HEK293T (cell line): ENCODE data around the gene CIDEB.

Source experiments
- FOXA1 ChIP-seq: fragments of 450-650 bp; IDR thresholded peaks from 2 replicates; pipeline ENCODE4 v1.6.1; 2016; ENCODE audit warnings: mild to moderate bottlenecking
- FOXK2 ChIP-seq: fragments of 450-650 bp; IDR thresholded peaks from 2 replicates; pipeline ENCODE4 v1.6.1; 2016; ENCODE audit warnings: mild to moderate bottlenecking
- FOXM1 ChIP-seq: fragments of 450-650 bp; IDR thresholded peaks from 2 replicates; pipeline ENCODE4 v1.6.1; 2017; ENCODE audit warnings: mild to moderate bottlenecking, borderline replicate concordance
- HDGF ChIP-seq: fragments of 450-650 bp; IDR thresholded peaks from 2 replicates; pipeline ENCODE4 v1.6.1; 2017; ENCODE audit warnings: antibody characterized with exemption, borderline replicate concordance
- LEF1 ChIP-seq: fragments of 450-650 bp; IDR thresholded peaks from 2 replicates; pipeline ENCODE4 v1.6.1; 2017; ENCODE audit warnings: mild to moderate bottlenecking, borderline replicate concordance
- NFRKB ChIP-seq: fragments of 450-650 bp; IDR thresholded peaks from 2 replicates; pipeline ENCODE4 v1.6.1; 2016; ENCODE audit warnings: mild to moderate bottlenecking, moderate library complexity
- SP1 ChIP-seq: fragments of 450-650 bp; IDR thresholded peaks from 2 replicates; pipeline ENCODE4 v1.6.1; 2017
- ZNF384 ChIP-seq: fragments of 450-650 bp; IDR thresholded peaks from 2 replicates; pipeline ENCODE4 v1.6.1; 2016
- TF ChIP-seq, protein P1 (sequence below): fragments of 450-650 bp; IDR thresholded peaks from 2 replicates; pipeline ENCODE4 v1.6.1; 2016

DNA sequence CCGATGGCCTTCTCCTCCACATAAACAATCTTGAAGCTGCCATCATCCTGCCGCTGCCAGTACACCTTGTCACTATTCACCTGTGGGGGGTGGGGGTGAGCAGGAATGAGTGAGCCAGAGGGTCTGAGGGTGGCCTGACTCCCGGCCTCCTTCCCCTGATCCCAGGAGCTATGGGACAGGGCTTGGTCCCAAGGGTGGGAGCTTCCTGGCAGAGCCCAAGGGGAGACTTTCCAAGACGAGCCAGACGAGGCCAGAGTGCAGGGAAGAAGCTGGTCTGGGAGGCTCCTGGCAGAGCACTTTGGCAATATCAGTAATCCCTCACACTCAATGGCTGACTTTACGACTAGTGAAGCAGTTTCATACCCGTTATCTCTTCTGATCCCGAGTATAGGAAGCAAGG is 52.3 kb downstream of the CIDEB start:
- TF ChIP-seq HDGF (no peak), FOXM1 (no peak), FOXA1 (no peak), ZNF384 (no peak), NFRKB (no peak), SP1 (no peak), LEF1 (no peak), FOXK2 (no peak)
- TF ChIP-seq, protein P1, sequence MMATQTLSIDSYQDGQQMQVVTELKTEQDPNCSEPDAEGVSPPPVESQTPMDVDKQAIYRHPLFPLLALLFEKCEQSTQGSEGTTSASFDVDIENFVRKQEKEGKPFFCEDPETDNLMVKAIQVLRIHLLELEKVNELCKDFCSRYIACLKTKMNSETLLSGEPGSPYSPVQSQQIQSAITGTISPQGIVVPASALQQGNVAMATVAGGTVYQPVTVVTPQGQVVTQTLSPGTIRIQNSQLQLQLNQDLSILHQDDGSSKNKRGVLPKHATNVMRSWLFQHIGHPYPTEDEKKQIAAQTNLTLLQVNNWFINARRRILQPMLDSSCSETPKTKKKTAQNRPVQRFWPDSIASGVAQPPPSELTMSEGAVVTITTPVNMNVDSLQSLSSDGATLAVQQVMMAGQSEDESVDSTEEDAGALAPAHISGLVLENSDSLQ = no peak
